NT2/D1 (cell line): Measurements from ENCODE around the gene STK32B.

ENCODE experiments used
- SUZ12 ChIP-seq: IDR thresholded peaks from 2 replicates; pipeline ENCODE4 v1.6.1; 2011; ENCODE audit not compliant: insufficient read length, insufficient read depth; ENCODE audit errors: extremely low read depth
- YY1 ChIP-seq: IDR thresholded peaks from 2 replicates; pipeline ENCODE4 v1.6.1; 2011; ENCODE audit not compliant: insufficient read length, insufficient read depth
- ZNF274 ChIP-seq: IDR thresholded peaks from 2 replicates; pipeline ENCODE4 v1.6.1; 2011; ENCODE audit warnings: mild to moderate bottlenecking, low read depth, low read length

- TF ChIP-seq YY1 (no peak), SUZ12 (no peak), ZNF274 (no peak)
Measured at GRCh38 chr4:5471691-5472090, 420.4 kb downstream of the STK32B start.
